Epithelial cell of prostate (primary cell): ENCODE data around the gene NTMT1.

Experiments used
- DNase-seq: peaks from one replicate; pipeline ENCODE4 v3.0.0-alpha.2; 2011; ENCODE audit warnings: low read depth, low spot score
- H3K27ac ChIP-seq: fragments of 450-650 bp; 2 replicates; pipeline ENCODE4 v1.5.1; 2017; ENCODE audit warnings: mild to moderate bottlenecking

The NTMT1 gene

DNA sequence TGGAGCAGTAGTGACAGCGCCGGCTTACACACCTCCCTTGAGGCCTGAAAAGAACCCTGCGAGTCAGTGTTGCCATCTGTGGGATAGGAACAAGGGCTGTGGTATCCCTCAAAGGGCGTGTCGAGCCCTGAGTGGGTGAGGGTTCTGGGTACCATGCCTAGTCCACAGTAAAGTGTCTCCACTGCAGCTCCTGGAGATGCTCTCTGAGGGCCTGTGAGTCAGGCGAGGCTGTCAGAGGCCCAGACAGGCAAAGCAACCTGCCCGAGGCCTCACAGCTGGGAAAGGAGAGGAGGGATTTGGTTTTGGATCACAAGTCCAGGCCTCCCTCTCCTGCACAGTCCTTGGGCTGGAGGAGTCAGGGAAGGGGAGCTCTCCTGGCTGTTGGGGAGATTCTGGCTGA is 45.6 kb downstream of the NTMT1 start:
- no peak for DNase-seq
- H3K27ac ChIP-seq, result no peak overlapping the region

DNA sequence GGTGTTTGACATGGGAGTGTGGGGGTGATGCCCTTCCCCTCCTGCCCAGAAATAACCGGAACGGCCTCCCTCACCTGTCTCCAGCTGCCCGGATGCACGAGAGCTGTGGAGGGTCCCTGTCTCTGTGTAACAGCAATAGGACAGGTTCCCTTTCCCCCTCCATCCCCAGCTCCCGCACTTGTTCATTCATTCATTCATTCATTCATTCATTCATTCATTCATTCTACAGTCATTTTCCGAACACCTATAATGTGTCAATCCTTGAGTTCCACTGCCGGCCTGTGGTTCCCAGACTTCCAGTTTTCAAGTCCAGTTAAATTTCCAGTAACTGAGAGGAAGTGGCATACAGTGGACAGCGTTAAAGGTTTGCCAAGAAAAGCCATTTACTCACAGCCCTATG is 46.7 kb downstream of the NTMT1 start:
- DNase-seq, result no peak
- no peak overlapping the region for H3K27ac ChIP-seq

DNA sequence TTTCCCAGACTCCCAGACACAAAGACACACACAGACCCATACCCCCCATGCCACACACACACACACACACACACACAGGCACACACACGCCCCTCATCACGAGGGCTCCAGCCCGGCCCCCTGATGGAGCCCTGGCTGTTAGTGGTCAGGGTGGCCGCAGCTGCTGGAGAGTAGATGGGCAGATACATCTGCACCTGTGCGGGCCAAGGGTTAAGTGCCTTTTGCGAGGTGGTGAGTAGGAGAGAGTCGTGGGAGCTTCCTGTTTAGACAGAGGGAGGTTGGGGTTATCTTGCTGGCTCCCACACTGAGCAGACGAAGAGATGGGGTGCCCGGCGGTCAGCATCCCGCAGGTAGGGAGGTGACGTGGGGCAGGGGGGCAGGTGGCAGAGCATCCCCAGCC is 47.6 kb downstream of the NTMT1 start:
- no peak for DNase-seq
- no peak overlapping the region for H3K27ac ChIP-seq

DNA sequence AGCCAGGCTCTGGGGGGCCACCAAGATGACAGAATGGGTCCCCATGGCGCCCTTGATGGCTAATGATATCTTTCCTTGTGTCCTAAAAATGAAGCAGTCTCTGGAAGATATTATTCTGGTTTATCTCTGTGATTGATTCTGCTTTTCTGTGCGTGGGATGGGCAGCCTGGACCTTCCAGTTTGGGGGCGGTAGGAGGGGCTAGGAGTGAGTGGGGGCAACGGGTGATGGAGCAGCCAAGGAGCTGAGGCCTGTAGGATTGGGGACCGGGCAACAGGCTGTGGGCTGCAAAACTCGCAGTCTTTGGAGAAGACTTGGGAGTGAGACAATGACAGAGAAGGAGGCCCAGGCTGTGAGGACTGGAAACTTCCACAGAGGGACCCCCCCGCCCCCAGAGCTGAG is 48.3 kb downstream of the NTMT1 start:
- H3K27ac ChIP-seq, result no peak overlapping the region
- DNase-seq, result no peak

DNA sequence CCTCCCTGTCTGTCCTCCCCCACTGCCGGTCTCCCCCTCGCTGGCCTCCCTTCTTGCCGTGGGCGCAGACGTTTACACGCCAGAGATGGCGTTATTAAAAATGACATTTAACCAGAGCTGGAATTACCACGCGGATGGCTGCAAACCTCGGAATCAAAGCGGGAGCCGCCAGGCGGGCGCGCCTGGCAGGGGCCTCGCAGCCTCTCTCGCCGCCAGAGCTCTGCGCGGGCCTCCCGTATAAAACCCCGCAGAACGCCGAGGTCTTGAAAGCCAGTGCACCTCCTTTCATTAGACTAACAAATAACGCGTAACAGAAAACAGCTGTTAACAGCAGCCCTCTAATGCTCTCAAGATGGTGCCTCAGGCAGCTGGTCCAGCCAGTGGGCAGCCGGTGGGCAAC is 49.7 kb downstream of the NTMT1 start:
- no peak overlapping the region for H3K27ac ChIP-seq
- no peak for DNase-seq

DNA sequence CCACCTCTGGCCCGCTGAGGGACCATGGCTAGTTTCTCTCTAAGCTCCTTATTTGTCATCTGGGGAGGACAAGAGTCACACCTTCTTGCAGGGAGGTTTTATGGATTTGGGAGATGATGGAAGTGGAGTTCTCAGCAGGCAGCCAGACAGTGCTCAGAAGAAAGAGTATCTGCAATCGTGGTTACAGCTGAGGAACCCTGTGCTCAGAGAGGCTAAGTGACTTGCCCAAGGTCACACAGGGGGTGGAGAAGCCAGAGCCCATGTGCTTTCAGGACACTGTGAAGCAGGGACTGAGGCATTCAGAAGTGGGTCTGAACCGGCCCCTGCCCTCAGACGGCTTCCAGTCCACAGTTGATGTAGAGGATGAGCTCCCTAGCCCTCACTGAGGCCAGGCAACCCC is 50.3 kb downstream of the NTMT1 start:
- no peak overlapping the region for H3K27ac ChIP-seq
- no peak for DNase-seq

DNA sequence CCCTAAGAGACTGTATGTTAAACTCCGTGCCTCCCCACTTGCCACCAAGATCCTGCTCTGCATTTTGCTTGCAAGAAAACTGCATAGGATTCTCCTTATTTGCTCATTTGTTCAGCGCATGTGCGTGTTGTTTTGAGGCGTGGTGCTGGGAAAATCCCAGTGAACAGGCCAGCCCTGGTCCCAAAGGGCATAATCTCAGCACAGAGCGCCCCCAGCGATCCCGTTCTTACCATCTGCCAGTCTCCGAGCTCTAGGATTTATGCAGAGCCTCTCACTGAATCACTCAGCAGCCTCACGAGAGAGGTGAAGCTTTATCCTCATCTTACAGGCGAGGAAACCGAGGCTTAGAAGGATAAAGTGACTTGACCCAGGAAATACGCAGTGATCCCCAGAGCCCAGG is 51.0 kb downstream of the NTMT1 start:
- no peak overlapping the region for H3K27ac ChIP-seq
- DNase-seq, result no peak

DNA sequence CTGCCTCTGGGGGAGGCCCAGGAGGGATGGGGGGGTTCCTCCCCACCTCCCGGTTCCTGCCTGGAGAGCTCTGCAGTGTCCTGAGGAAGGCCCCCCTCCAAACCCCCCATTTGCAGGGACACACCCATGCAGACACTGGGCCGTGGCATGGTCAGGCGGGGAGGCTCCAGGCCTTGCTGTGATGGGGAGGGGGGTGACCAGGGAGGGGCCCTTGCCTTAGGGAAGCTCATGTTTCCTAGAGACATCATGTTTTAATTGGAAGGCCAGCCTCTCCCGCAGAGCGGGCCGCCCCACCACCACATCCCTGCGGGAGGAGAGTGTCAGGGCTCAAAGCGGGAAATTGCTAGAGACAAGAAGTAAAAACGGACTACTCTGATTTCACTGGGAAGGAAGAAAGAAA is 51.5 kb downstream of the NTMT1 start:
- no peak overlapping the region for H3K27ac ChIP-seq

DNA sequence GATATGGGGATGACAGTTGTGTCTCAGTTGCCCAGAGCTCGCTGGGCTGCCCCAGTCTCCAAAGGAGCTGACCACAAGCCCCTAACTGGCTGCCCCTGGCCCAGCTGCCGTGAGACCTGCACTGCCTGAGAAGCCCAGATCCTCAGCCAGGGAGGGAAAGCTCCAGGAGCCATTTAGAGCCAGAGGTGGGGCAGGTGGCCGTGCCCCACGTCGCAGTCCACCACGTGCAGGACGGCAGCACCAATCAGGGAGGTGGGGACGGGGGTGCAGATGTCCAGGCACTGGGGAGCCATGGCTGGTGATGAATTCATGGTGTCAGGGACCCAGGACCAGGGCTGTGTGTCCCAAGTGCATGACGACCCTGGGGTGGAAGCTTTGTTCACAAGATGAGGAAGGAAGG is 52.9 kb downstream of the NTMT1 start:
- no peak overlapping the region for H3K27ac ChIP-seq
- DNase-seq, result no peak

More for the DNA sequence above, 51.5 kb downstream of the NTMT1 start:
- no peak for DNase-seq

DNA sequence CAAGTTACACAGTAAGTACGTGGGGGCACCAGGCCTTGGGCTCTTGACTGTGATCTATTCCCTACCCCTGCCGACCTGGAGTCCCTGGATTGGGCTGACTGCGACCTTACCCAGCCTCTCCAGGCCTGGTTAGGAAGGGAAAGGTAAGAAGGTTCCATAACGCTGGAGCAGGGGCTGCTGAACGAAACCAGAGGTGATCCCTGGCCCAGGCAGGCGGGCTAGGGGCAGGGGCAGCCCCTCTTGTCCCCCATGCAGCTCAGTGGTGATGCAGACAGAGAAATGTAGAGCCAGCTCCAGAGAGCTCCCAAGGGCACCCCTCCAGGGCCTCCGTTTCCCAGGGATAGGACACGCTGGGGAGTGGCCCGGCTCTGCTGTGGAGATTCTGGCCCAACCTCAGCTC is 53.6 kb downstream of the NTMT1 start:
- no peak overlapping the region for H3K27ac ChIP-seq
- DNase-seq, result no peak

DNA sequence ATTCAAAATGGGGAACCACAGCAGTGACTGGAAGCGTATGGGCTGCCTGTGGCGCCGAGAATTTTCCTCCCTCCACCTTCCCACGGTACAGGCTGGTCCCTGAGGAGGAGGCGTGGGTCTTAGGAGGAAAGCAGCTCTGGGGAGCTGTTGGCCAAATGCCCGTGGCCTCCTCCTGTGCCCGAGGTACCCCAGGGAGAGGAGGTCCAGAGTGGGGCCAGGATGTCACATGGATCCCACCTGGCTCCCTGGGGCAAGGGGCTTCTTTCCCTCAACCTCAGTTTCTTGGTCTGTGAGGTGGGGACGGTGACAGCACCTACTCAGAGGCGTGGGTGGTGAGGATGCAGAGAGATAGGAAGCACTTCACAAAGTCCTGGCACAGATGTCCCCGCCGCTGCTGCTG is 56.0 kb downstream of the NTMT1 start:
- DNase-seq, result no peak
- H3K27ac ChIP-seq, result no peak overlapping the region

DNA sequence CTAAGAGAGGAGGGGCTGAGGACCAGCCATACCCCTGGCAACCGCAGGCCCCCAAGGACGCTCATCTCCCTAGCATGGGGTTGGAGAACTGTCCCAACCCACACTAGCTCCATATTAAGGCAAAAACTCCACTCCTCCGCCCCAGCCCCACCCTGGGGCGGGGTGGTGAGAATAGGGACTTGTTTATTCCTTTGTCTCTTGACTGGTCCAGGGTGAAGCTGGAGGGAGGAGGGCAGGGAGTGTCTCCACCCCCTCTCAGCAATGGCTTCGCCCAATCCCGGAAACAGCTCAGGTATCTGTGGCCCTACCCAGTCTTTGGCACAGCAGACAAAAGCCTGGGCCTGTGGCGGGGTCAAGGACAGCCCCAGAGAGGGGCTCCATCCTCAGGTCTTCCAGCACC is 56.4 kb downstream of the NTMT1 start:
- DNase-seq, result no peak
- H3K27ac ChIP-seq, result no peak overlapping the region

DNA sequence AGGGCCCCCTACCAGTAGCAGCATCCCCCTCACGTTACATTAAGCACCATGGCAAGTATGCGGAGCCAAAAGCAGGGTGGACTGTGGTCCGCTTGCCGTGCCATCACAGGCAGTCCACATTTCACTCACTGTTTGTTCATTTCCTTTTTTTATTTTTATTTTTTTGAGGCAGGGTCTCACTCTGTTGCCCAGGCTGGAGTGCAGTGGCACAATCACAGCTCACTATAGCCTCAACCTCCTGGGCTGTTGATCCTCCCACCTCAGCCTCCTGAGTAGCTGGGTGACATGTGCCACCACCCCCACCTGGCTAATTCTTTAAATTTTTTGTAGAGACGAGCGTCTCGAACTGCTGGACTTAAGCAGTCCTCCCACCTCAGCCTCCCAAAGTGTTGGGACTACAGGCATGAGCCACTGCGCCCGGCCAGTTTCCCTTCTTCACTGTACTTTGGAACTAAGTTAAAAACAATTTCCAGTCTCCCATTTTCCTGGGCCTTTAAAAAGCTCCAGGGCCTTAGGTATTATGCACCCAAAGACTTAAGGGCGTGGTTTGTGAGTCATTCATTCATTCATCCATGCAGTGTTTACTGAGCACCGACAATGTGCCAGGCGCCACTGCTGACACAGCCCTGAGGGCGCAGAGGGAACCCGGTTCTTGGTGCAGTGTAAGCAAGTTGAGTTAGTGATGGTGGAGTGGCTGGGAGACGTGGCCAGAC is 59.4 kb downstream of the NTMT1 start:
- peak; percentile 85 for DNase-seq
- H3K27ac ChIP-seq, result no peak overlapping the region
